ENCODE data around the gene ACSS1. TPM values are rescaled to one million over a fixed set of nuclear protein-coding genes. Genes with fewer than 3 reads are reported as not detected.

ACSS1 gene
- total and polyA plus RNA-seq, 2 donors from 2014 or later, result 30.6 to 72.3 TPM

GRCh38 chr20:25042531-25043498 lies 15.1 kb downstream of the ACSS1 start:
- FAIRE-seq (no peak), DNase-seq (peak in 3 of 5 donors; percentile 11 to 86 (median 42))
- Histone ChIP-seq H3K4me3 (ENCODE audit: low read length in 3 of 3) (no peak overlapping the region), H3K27ac (ENCODE audit: low read depth in 2 of 2, low read length in 2 of 2) (peak overlapping the region; percentile 48 to 73), H3K9me3 (ENCODE audit: control insufficient read depth in 2 of 3, insufficient read depth in 1 of 3, low read length in 3 of 3) (no peaks in the 10 kb centered on the region), H3K27me3 (ENCODE audit: control insufficient read depth, insufficient read depth, low read length) (no peaks in the 10 kb centered on the region), H3K36me3 (ENCODE audit: control insufficient read depth in 2 of 3, insufficient read depth in 3 of 3, low read length in 3 of 3) (peaks cover 2 to 14% (median 10%) of the 10 kb centered on the region in 3 donors), H3K9ac (ENCODE audit: low read length in 3 of 3) (peak overlapping the region in 1 of 3 donors; percentile 14), H3K4me1 (ENCODE audit: control insufficient read depth in 2 of 3, insufficient read depth in 2 of 3, low read depth in 1 of 3, low read length in 3 of 3) (peaks cover 0 to 61% (median 59%) of the 10 kb centered on the region in 3 donors)
- TF ChIP-seq, protein P1, sequence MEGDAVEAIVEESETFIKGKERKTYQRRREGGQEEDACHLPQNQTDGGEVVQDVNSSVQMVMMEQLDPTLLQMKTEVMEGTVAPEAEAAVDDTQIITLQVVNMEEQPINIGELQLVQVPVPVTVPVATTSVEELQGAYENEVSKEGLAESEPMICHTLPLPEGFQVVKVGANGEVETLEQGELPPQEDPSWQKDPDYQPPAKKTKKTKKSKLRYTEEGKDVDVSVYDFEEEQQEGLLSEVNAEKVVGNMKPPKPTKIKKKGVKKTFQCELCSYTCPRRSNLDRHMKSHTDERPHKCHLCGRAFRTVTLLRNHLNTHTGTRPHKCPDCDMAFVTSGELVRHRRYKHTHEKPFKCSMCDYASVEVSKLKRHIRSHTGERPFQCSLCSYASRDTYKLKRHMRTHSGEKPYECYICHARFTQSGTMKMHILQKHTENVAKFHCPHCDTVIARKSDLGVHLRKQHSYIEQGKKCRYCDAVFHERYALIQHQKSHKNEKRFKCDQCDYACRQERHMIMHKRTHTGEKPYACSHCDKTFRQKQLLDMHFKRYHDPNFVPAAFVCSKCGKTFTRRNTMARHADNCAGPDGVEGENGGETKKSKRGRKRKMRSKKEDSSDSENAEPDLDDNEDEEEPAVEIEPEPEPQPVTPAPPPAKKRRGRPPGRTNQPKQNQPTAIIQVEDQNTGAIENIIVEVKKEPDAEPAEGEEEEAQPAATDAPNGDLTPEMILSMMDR (IDR thresholded peaks at IDR 0.05; ENCODE audit: borderline replicate concordance, extremely low read depth, insufficient read depth), result no peak
- intact Hi-C loops (cut with DNase I), result no loop called here

- H3K36me3 ChIP-seq (ENCODE audit: control insufficient read depth in 2 of 3, insufficient read depth in 3 of 3, low read length in 3 of 3), result peaks cover 0 to 5% (median 2%) of the 10 kb centered on the region in 3 donors
- no peak overlapping the region for H3K4me3 ChIP-seq (ENCODE audit: low read length in 3 of 3)
- no peak overlapping the region for H3K9ac ChIP-seq (ENCODE audit: low read length in 3 of 3)
- peaks cover 0 to 67% (median 66%) of the 10 kb centered on the region in 3 donors for H3K4me1 ChIP-seq (ENCODE audit: control insufficient read depth in 2 of 3, insufficient read depth in 2 of 3, low read depth in 1 of 3, low read length in 3 of 3)
- H3K27ac ChIP-seq (ENCODE audit: low read depth in 2 of 2, low read length in 2 of 2), result peak overlapping the region in 1 of 2 donors; percentile 48
- TF ChIP-seq, protein P1 (IDR thresholded peaks at IDR 0.05; ENCODE audit: borderline replicate concordance, extremely low read depth, insufficient read depth), result no peak
- intact Hi-C loops (cut with DNase I), result no loop called here
- H3K9me3 ChIP-seq (ENCODE audit: control insufficient read depth in 2 of 3, insufficient read depth in 1 of 3, low read length in 3 of 3), result no peaks in the 10 kb centered on the region
- peak in 1 of 5 donors; percentile 39 for DNase-seq
- no peak for FAIRE-seq
- H3K27me3 ChIP-seq (ENCODE audit: control insufficient read depth, insufficient read depth, low read length), result no peaks in the 10 kb centered on the region
Observed at GRCh38 chr20:25041813-25042530, 16.0 kb downstream of the ACSS1 start.

GRCh38 chr20:25040438-25040831 lies 17.5 kb downstream of the ACSS1 start:
- H3K9me3 ChIP-seq (ENCODE audit: control insufficient read depth in 2 of 3, insufficient read depth in 1 of 3, low read length in 3 of 3), result no peaks in the 10 kb centered on the region
- no peaks in the 10 kb centered on the region for H3K27me3 ChIP-seq (ENCODE audit: control insufficient read depth, insufficient read depth, low read length)
- FAIRE-seq, result no peak
- intact Hi-C loops (cut with DNase I), result no loop called here
- peaks cover 0 to 77% (median 73%) of the 10 kb centered on the region in 3 donors for H3K4me1 ChIP-seq (ENCODE audit: control insufficient read depth in 2 of 3, insufficient read depth in 2 of 3, low read depth in 1 of 3, low read length in 3 of 3)
- peak overlapping the region in 1 of 3 donors; percentile 29 for H3K9ac ChIP-seq (ENCODE audit: low read length in 3 of 3)
- H3K4me3 ChIP-seq (ENCODE audit: low read length in 3 of 3), result no peak overlapping the region
- no peak for DNase-seq
- TF ChIP-seq, protein P1 (IDR thresholded peaks at IDR 0.05; ENCODE audit: borderline replicate concordance, extremely low read depth, insufficient read depth), result no peak
- peak overlapping the region; percentile 71 to 74 for H3K27ac ChIP-seq (ENCODE audit: low read depth in 2 of 2, low read length in 2 of 2)
- H3K36me3 ChIP-seq (ENCODE audit: control insufficient read depth in 2 of 3, insufficient read depth in 3 of 3, low read length in 3 of 3), result no peaks in the 10 kb centered on the region

All from kidney (tissue), 14 donors.